ENCODE results near the gene FCRLA.

DNA sequence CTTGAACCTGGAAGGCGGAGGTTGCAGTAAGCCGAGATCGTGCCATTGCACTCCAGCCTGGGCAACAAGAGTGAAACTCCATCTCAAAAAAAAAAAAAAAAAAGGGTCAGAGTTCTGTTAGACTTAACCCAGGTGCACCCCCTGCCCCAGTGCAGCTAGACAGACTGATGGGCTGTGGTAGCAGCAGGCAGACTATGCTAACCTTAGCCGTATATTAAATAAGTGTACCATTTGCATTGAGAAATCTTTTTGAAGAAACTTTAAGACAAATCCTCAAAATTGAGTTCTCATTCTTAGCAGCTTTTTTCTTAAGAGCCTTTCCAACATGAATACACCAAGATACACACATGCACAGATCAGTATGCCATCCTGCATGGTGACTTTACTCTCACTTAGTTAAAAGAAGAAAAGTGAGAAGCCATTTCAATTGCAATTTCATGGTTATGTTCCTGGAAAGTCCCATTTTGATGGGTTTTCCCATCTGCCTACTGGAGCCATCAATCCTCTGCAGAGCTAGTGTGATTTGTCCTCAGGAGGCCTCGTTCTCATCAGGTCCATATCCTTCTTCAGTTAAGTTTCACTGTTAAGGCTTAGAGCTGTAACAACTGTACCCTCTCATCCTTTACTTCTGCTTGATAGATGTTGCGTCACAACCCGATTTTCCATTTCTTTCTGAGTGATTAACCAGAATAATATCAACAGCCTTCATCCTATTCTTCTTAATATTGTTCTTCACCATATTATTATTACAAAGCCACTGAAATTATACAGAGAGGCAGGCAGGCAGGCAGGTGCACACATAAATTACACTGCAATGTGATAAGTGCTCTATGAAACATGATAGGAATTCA is 21.6 kb downstream of the FCRLA start:
- TF ChIP-seq EZH2 (IDR thresholded peaks at IDR 0.05) (no peak), POLR2AphosphoS5 (IDR thresholded peaks at IDR 0.05; ENCODE audit: borderline replicate concordance, low read depth, low read length) (no peak), FOXP2 (optimal IDR thresholded peaks at IDR 0.05; ENCODE audit: control extremely low read depth, extremely low read length, insufficient read depth) (no peak)

All from SK-N-MC (cell line).